ENCODE data around the gene GSX1.

The GSX1 gene

DNA sequence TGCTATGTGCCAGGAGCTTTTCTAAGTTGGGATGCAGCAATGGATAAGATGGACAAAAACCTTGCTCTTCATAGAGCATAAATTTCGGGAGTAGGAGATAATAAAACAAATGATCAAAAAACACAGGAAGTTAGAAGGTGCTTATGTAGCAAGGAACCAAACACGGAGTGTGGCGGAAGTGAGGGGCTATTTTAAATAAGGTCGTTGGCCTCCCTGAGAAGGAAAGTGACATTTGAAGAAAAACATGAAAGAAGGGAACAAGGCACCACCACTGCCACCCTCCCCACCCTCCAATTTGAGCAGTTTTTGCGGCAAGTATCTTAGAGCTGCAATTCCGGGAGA lies 3.2 kb upstream of the GSX1 start:
- peak; percentile 34 for ATAC-seq (ENCODE audit: low read depth)
- no peak overlapping the region for H3K27ac Mint-ChIP-seq
- H3K36me3 Mint-ChIP-seq: peaks cover 6% of the 10 kb centered on the region
- H3K9me3 Mint-ChIP-seq: no peaks in the 10 kb centered on the region
- peak overlapping the region; percentile 73 for H3K4me3 Mint-ChIP-seq
- no peak for DNase-seq (ENCODE audit: low spot score in 2 of 2)
- H3K27me3 Mint-ChIP-seq: peaks cover 40% of the 10 kb centered on the region
- peaks cover 30% of the 10 kb centered on the region for H3K4me1 Mint-ChIP-seq

DNA sequence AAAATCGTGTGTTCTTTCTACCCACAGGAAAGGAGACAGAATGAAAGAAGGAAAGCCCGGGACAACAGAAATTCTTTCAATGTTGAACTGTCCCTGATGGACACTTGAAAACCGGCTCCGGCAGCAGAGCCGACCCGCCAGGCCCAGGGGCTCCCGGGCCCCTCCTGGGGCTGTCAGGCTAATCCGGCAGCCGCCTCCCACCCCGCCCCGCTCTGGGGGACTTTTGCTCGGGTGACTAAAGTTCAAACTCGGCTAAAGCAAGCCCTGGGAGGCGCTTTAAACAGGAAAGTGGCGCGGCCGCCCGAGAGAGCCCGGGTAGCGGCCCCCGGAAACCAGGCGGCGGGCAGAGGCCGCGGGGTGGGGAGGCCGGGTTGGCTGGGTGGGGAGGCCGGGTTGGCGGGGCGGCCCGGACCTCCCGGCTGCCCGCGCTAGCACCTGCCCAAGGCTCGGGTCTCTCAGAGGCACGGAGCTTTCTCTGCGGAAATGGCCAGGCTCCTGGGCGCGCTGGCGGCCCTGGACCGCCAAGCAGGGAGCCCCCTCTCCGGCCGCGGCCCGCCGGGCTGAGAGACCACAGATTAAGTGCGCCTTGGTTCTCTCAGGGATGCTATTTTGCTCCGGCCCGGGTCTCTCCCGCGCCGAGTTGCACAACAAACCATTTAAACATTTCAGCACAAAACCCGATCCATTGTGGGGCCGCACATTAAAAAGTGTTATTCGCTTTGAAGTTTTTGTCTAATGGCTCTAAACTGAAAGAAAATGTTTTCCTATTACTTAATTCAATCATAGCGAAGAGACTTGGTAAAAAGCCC lies 2.6 kb upstream of the GSX1 start:
- ATAC-seq (ENCODE audit: low read depth): peak; percentile 54
- Mint-ChIP-seq H3K27ac (no peak overlapping the region), H3K4me3 (peak overlapping the region; percentile 73), H3K4me1 (peaks cover 33% of the 10 kb centered on the region), H3K36me3 (peaks cover 7% of the 10 kb centered on the region), H3K27me3 (peaks cover 44% of the 10 kb centered on the region), H3K9me3 (no peaks in the 10 kb centered on the region)
- DNase-seq (ENCODE audit: low spot score in 2 of 2): no peak

DNA sequence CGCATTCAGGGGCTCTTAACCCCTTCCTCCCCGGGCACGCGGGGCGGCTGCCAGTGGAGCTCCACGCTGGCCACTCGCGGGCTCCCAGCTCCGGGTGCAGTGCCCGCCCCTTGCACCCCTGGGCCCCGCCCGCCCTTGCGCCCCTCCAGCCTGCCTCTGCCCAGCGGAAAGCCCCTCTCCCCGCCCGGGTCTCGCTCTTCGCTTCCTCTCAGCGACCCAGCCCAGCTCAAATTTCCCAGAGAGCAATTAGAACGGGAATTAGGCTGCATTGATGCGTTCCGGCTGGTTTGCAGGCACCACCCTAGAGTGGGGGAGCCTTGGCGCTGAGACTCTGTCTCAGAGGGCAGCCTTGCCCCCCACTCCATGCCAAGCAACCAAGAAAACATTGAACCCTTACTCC lies 1.8 kb upstream of the GSX1 start:
- peaks cover 33% of the 10 kb centered on the region for H3K4me1 Mint-ChIP-seq
- ATAC-seq (ENCODE audit: low read depth): no peak
- peaks cover 7% of the 10 kb centered on the region for H3K36me3 Mint-ChIP-seq
- no peaks in the 10 kb centered on the region for H3K9me3 Mint-ChIP-seq
- DNase-seq (ENCODE audit: low spot score in 2 of 2): no peak
- no peak overlapping the region for H3K27ac Mint-ChIP-seq
- H3K4me3 Mint-ChIP-seq: peak overlapping the region; percentile 79
- peaks cover 48% of the 10 kb centered on the region for H3K27me3 Mint-ChIP-seq

DNA sequence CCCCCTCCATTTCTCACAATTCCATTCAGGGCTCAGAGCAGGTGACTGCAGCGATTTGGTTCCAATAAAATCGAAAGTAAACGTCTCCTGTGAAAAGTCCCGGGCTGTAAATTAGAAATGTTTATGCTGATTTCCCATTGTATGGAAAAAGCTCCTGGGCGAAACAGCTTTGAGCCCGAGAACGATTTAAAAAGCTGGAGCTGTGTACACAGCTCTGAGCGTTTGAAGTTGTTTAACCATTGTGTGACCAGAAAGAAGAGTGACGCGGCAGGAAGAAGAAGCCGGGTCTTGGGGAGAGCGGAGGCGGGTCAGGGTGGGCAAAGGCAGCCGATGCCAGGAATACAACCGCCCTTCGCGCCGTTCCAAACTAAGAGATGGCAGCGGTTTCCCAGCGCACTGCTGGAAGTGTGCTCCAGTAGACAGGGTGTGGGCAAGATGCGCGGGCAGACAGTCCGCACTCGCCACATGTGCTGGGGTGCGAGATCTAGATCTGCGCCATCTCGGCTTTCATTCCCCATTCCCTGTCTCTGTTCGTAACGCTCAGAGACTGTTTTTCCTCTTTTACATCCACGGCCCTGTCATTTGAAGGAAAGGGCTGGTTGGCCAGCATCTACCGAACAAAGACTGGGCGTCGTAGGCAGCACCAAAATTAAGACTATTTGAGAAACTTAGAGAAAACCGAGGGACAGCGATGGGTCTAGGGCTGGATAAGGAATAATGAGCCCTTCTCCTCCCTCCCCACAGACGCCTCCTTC lies 960 bp upstream of the GSX1 start:
- Mint-ChIP-seq H3K4me1 (peaks cover 33% of the 10 kb centered on the region), H3K4me3 (peak overlapping the region; percentile 79), H3K27ac (no peak overlapping the region), H3K27me3 (peaks cover 53% of the 10 kb centered on the region), H3K36me3 (peaks cover 7% of the 10 kb centered on the region), H3K9me3 (no peaks in the 10 kb centered on the region)
- ATAC-seq (ENCODE audit: low read depth) (no peak), DNase-seq (ENCODE audit: low spot score in 2 of 2) (no peak)

DNA sequence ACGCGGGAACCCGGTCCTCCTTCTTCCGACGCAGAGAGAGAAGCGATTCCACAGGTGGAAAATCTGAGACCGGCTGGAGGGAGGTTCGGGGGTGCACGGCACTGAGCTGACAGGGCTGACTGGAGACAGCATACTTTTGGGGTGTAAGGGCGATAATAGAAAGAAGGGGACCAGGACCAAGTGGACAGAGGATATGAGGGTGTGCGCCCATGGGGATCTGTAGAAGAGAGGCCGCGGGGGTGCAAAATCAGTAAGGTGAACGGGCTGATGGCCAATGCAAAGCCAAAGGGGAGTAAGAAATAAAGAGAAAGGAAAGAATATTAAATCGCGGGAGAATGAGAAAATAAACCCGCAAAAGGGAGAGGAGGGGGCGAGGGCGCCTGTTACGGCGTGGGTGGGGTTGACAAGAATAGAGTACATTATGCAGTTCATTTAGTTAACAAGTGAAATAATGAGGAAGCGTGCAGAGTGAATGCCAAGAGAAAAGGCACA lies 336 bp upstream of the GSX1 start:
- no peak overlapping the region for H3K27ac Mint-ChIP-seq
- H3K27me3 Mint-ChIP-seq: peaks cover 51% of the 10 kb centered on the region
- H3K4me1 Mint-ChIP-seq: peaks cover 33% of the 10 kb centered on the region
- DNase-seq (ENCODE audit: low spot score in 2 of 2) (no peak), ATAC-seq (ENCODE audit: low read depth) (no peak)
- peak overlapping the region; percentile 79 for H3K4me3 Mint-ChIP-seq
- no peaks in the 10 kb centered on the region for H3K9me3 Mint-ChIP-seq
- H3K36me3 Mint-ChIP-seq: peaks cover 7% of the 10 kb centered on the region

DNA sequence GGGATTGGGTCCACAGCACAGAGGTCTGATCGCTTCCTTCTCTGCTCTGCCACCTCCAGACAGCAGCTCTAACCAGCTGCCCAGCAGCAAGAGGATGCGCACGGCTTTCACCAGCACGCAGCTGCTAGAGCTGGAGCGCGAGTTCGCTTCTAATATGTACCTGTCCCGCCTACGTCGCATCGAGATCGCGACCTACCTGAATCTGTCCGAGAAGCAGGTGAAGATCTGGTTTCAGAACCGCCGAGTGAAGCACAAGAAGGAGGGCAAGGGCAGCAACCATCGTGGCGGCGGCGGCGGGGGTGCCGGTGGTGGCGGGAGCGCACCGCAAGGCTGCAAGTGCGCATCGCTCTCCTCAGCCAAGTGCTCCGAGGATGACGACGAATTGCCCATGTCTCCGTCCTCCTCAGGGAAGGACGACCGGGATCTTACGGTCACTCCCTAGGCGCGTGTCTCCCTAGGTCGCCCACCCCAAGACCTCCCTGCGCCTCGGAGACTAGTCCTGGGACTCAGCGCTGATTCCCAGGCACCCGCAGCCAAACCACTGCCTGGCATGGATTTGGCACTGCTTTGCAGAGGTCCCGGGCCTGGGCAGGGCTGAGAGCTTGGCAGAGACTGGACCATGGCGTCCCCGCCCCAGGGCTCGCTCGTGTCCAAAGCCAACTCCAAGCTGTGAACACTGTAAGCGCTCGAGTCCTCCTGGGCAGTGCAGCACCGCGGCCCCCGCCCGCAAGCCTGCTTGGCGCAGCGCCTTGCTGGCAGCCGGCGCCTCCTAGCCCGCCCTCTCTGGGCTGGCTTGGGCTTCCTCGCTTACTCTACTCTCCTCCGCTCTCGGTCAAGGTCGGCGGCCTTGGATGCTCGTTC lies 1.5 kb downstream of the GSX1 start:
- peaks cover 42% of the 10 kb centered on the region for H3K27me3 Mint-ChIP-seq
- peak overlapping the region; percentile 43 for H3K27ac Mint-ChIP-seq
- ATAC-seq (ENCODE audit: low read depth) (no peak), DNase-seq (ENCODE audit: low spot score in 2 of 2) (no peak)
- peaks cover 30% of the 10 kb centered on the region for H3K4me1 Mint-ChIP-seq
- H3K4me3 Mint-ChIP-seq: no peak overlapping the region
- peaks cover 4% of the 10 kb centered on the region for H3K36me3 Mint-ChIP-seq
- H3K9me3 Mint-ChIP-seq: no peaks in the 10 kb centered on the region

DNA sequence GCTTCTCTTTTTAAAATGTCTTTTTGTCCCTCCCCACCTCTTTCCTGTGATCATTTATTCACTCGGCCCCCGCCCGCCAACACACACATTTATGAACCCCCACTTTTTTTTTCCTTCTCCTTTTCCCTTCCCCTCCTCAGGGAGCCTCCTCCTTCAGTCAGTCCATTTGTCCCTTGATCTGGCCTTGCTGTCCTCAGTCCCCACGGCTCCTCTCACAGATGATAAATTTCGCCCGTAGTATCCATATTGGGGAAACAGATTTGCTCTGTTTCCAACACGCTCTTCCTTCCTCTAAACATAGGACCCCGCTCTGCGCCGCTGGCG lies 2.0 kb downstream of the GSX1 start:
- peaks cover 41% of the 10 kb centered on the region for H3K27me3 Mint-ChIP-seq
- peaks cover 27% of the 10 kb centered on the region for H3K4me1 Mint-ChIP-seq
- H3K36me3 Mint-ChIP-seq: peaks cover 4% of the 10 kb centered on the region
- no peaks in the 10 kb centered on the region for H3K9me3 Mint-ChIP-seq
- no peak for ATAC-seq (ENCODE audit: low read depth)
- no peak for DNase-seq (ENCODE audit: low spot score in 2 of 2)
- H3K4me3 Mint-ChIP-seq: peak overlapping the region; percentile 41
- H3K27ac Mint-ChIP-seq: no peak overlapping the region

DNA sequence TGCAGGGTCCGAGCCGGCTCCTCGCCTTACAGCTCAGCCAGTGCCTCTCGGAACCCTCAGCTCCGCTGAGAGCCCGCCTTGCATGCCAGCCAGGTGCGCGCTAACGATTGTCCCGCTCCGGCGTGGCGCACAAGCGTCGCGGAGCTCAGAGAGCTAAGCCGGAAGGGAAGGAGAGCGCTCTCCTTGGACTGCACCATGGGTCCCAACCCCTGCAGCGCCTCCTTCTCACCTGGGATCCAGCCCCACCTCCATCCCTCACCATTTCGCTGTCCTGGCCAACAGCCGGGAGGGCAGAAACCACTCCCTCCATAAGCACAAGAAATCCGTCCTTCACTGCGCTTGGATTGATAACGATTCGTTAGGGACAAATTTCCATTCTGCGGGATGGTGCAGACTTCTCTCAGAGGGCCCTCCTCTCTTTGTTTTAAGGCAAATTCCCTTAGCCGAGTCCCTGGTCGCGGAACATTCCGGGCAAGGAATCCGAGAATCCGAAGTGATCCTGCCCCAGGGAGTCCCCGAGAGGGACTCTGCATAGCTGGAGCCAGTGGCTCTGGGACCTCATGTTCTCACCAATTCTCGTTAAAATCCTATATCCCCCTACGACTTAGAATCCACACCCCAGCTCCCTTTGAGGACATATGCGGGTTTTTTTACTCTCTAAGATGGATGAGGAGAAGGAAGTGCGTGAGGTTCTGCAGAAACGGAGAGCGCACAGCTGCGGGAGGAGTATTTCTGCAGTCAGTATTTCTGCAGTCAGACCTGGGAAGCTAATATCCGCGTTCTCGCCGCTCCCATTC lies 2.8 kb downstream of the GSX1 start:
- Mint-ChIP-seq H3K27me3 (peaks cover 45% of the 10 kb centered on the region), H3K9me3 (no peaks in the 10 kb centered on the region), H3K36me3 (peaks cover 4% of the 10 kb centered on the region), H3K4me3 (no peak overlapping the region), H3K4me1 (peaks cover 26% of the 10 kb centered on the region), H3K27ac (no peak overlapping the region)
- no peak for ATAC-seq (ENCODE audit: low read depth)
- DNase-seq (ENCODE audit: low spot score in 2 of 2): no peak

DNA sequence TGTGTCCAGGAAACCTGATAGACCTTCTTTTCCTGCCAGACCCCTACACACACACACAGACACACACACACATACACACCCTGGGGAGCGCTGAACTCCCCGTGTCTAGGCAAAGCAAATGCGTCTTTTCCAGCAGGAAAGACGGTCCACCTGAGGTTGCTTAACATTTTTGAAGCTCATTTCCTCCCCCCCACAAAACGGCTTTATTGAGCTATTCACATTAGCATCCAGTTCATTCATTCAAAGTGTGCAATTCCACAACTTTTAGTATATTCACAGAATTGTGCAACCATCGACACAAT lies 3.4 kb downstream of the GSX1 start:
- DNase-seq (ENCODE audit: low spot score in 2 of 2) (no peak), ATAC-seq (ENCODE audit: low read depth) (no peak)
- no peak overlapping the region for H3K4me3 Mint-ChIP-seq
- peaks cover 22% of the 10 kb centered on the region for H3K4me1 Mint-ChIP-seq
- H3K9me3 Mint-ChIP-seq: no peaks in the 10 kb centered on the region
- H3K36me3 Mint-ChIP-seq: peaks cover 4% of the 10 kb centered on the region
- peaks cover 45% of the 10 kb centered on the region for H3K27me3 Mint-ChIP-seq
- H3K27ac Mint-ChIP-seq: no peak overlapping the region

DNA sequence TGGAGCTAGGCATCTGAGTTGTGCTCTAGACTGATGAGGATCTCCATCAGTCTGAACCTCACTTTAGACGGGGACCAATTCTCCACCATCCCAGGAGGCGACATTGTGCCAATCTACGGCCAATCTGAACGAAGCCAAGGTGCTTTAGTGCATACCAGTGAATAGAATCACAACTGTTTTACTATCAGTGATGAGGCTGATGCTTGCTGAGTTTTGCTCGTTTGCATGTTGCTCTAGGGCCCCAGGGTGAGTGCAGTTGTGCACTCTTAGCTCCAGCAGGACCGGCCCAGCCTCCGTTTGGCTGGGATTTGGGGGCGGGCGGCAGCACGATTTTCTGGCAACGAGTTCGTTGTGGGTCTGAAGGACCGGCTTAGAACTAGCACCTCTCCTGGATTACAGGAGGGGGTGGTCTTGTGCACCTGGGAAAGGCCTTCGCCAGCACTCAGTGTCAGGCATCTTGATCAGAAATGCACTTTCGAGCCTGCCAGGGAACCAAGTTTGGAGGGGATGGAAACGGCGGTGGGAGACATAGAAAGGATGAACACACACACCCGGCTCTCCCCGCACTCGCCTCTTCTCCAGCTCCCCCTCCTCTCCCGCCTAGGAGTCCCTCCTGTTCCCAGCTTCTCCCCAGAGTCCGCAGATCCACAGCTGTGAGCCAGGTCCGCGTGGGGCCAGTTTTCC lies 4.4 kb downstream of the GSX1 start:
- Mint-ChIP-seq H3K4me3 (no peak overlapping the region), H3K9me3 (no peaks in the 10 kb centered on the region), H3K36me3 (peaks cover 4% of the 10 kb centered on the region), H3K27me3 (peaks cover 41% of the 10 kb centered on the region), H3K27ac (no peak overlapping the region), H3K4me1 (peaks cover 14% of the 10 kb centered on the region)
- DNase-seq (ENCODE audit: low spot score in 2 of 2) (no peak), ATAC-seq (ENCODE audit: low read depth) (no peak)

DNA sequence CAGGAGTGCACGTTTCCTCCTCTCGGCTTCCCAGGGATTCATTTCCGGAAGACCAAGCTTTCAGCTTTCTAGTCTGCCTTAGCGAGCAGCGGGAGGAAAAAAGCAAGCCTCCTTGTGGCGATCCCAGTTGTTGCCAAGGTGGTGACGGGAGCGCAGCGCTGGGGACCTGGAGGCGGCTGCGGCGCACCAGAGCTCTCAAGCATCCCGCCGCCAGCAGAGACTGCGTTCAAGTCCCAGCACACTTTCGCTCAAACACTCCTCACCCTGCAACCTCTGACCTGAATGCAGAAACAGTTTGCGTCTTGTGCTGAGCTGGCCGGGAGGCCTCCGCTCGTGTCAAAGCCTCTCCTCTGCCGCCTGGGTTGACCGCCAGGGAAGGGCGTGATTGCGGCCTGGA lies 4.9 kb downstream of the GSX1 start:
- peaks cover 9% of the 10 kb centered on the region for H3K4me1 Mint-ChIP-seq
- H3K27ac Mint-ChIP-seq: no peak overlapping the region
- ATAC-seq (ENCODE audit: low read depth) (no peak), DNase-seq (ENCODE audit: low spot score in 2 of 2) (no peak)
- H3K4me3 Mint-ChIP-seq: no peak overlapping the region
- peaks cover 1% of the 10 kb centered on the region for H3K36me3 Mint-ChIP-seq
- peaks cover 37% of the 10 kb centered on the region for H3K27me3 Mint-ChIP-seq
- H3K9me3 Mint-ChIP-seq: no peaks in the 10 kb centered on the region

DNA sequence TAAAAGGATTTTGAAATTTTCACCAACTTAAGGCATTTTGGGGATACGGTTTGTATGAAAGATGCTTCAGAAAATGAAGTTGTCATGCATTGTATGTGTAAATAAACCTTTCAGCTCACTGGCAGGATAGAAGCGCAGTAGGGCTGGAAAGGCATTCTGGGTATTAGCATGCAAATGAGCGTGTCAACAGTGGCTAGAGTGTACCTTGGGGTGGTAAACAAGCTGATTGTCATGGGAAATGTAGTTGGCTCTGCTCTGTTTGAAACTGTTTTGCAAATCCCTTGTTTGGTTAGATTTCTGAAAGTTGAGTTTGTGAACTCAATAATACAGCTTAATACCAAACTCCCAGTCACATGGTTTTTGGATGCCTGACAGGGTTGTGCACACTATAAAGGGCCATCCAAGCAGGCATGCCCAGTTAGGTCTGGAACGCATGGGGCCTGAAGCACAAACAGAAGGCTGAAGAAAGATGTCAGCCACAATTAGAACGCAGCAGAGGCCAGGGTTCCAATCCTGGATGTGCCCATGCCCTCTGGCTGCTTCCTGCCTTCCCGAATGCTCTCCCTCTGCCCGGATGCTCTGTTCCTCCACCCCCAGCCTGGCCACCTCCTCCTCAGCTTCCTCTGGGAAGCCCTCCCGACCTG lies 14.6 kb downstream of the GSX1 start:
- no peak for ATAC-seq (ENCODE audit: low read depth)
- no peak for DNase-seq (ENCODE audit: low spot score in 2 of 2)
- H3K36me3 Mint-ChIP-seq: no peaks in the 10 kb centered on the region
- no peaks in the 10 kb centered on the region for H3K9me3 Mint-ChIP-seq
- H3K27me3 Mint-ChIP-seq: peaks cover 17% of the 10 kb centered on the region
- no peaks in the 10 kb centered on the region for H3K4me1 Mint-ChIP-seq
- H3K4me3 Mint-ChIP-seq: no peak overlapping the region
- no peak overlapping the region for H3K27ac Mint-ChIP-seq
